BE2C (cell line): ENCODE measurements around the gene TCEAL7.

Source experiments
- DNase-seq: peaks from one replicate; pipeline ENCODE4 v3.0.0-alpha.2; 2020
- H3K27me3 ChIP-seq: fragments of 250-450 bp; sonication (Bioruptor Pico); 2 replicates; pipeline ENCODE4 v1.5.1; 2020; ENCODE audit warnings: mild to moderate bottlenecking
- H3K36me3 ChIP-seq: fragments of 250-450 bp; sonication (Bioruptor Pico); 2 replicates; pipeline ENCODE4 v1.5.1; 2020; ENCODE audit warnings: mild to moderate bottlenecking
- H3K4me1 ChIP-seq: fragments of 250-450 bp; sonication (Bioruptor Pico); 2 replicates; pipeline ENCODE4 v1.5.1; 2020
- H3K4me3 ChIP-seq: 2 replicates; pipeline ENCODE4 v1.5.1; 2011; ENCODE audit warnings: low read depth, low read length
- H3K9me3 ChIP-seq: fragments of 250-450 bp; sonication (Bioruptor Pico); 2 replicates; pipeline ENCODE4 v1.5.1; 2020
- TF ChIP-seq, protein P1 (sequence below): IDR thresholded peaks from 2 replicates; pipeline ENCODE4 v1.5.1; 2012; ENCODE audit warnings: mild to moderate bottlenecking, low read depth, low read length

Gene TCEAL7

DNA sequence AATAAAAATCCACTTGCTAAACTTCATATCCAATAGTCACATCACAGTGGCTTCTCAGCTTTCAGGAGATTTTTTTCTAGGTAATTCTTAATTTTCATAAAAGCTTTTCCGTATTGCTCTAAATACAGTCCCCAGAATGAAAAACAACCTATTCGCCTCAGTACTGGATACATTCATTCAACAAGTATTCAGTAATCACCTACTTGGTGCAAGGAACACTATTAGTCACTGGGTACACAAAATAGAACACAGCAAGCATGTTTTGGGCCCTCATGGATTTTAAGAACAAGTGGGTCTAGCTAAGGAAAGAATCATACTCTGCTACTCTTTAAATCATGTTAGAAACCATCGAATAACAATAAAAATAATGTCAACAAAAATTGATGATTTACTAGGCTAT lies 43.5 kb downstream of the TCEAL7 start:
- no peak overlapping the region for H3K4me3 ChIP-seq
- H3K36me3 ChIP-seq: peaks cover 3% of the 10 kb centered on the region; the same call in 1 of the 2 replicates
- H3K27me3 ChIP-seq: no peaks in the 10 kb centered on the region
- TF ChIP-seq, protein P1, sequence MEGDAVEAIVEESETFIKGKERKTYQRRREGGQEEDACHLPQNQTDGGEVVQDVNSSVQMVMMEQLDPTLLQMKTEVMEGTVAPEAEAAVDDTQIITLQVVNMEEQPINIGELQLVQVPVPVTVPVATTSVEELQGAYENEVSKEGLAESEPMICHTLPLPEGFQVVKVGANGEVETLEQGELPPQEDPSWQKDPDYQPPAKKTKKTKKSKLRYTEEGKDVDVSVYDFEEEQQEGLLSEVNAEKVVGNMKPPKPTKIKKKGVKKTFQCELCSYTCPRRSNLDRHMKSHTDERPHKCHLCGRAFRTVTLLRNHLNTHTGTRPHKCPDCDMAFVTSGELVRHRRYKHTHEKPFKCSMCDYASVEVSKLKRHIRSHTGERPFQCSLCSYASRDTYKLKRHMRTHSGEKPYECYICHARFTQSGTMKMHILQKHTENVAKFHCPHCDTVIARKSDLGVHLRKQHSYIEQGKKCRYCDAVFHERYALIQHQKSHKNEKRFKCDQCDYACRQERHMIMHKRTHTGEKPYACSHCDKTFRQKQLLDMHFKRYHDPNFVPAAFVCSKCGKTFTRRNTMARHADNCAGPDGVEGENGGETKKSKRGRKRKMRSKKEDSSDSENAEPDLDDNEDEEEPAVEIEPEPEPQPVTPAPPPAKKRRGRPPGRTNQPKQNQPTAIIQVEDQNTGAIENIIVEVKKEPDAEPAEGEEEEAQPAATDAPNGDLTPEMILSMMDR: no peak
- DNase-seq: no peak
- H3K4me1 ChIP-seq: no peaks in the 10 kb centered on the region
- H3K9me3 ChIP-seq: no peaks in the 10 kb centered on the region

DNA sequence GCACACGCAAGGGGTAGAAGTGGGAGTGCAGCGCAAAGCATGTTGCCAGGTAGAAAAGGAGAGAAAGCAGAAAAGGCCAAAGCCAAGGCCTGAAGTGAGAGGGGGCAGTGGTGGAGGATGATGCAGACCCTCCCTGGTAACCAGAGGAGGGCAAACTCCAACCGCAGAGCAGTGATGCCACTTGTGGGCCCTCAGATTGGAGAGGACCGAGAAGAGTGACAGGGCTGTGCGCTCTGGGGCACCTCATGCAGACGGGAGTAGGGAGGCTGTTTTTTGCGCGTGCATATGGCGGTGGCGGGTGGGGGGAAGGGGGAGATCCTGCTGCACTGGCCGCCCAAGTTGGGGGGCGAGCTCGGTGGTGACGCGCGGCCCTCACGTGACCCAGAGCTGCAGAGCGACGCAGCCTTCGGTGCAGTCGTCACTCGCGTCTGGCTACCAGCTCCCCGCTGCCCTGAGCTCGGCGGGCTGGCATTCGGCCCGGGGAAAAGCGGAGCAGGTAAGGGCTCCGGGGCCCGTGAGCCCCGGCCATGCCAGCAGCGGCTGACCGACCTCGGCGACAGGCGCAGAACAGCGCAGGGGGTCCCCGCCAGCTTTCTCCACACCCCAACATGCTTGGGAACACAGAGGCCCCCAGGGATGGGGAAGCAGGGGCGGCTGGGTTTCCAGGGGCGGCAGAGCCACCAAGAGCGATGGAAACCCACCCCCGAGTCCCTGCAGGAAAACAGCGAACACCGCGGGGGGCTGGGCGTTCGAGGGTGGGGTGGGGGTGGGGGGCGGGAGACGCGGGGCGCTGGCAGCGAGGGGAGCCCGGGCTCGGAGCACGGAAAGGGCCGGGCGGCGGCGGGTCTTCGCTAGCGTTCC lies 46.3 kb downstream of the TCEAL7 start, which contains the start of gene BEX3:
BEX3 (plus strand) TSS at position 421 of the 861 bp plus-strand sequence. CDS start 984 bp downstream, outside the sequence.
- peak within 1 kb of the TSS; percentile 70 for H3K4me3 ChIP-seq
- no peaks in the 10 kb centered on the region for H3K27me3 ChIP-seq
- TF ChIP-seq, protein P1: no peak
- DNase-seq: peak; percentile 76
- H3K36me3 ChIP-seq: peaks cover 3% of the 10 kb centered on the region; the same call in 1 of the 2 replicates
- H3K4me1 ChIP-seq: no peaks in the 10 kb centered on the region
- no peaks in the 10 kb centered on the region for H3K9me3 ChIP-seq

DNA sequence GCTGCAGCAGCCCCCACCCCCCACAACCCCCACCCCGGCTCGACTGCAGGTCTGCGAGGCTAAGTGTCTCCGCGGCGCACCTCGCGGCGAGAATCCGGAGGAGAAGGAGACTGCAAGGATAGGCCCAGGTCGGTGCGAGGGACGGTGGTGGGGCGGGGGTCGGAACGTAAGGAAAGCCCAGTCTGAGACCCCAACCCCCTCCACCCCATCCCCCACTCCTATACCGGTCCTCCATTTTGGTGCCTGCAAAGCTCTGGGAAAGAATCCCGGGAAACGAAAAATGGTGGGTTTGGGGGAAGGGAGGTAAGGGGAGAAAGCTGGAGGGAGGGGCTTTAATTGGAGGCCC lies 46.9 kb downstream of the TCEAL7 start:
- DNase-seq: peak; percentile 19
- Histone ChIP-seq H3K4me3 (peak overlapping the region; percentile 70), H3K9me3 (no peaks in the 10 kb centered on the region), H3K27me3 (no peaks in the 10 kb centered on the region), H3K36me3 (peaks cover 3% of the 10 kb centered on the region; the same call in 1 of the 2 replicates), H3K4me1 (no peaks in the 10 kb centered on the region)
- TF ChIP-seq, protein P1: no peak

DNA sequence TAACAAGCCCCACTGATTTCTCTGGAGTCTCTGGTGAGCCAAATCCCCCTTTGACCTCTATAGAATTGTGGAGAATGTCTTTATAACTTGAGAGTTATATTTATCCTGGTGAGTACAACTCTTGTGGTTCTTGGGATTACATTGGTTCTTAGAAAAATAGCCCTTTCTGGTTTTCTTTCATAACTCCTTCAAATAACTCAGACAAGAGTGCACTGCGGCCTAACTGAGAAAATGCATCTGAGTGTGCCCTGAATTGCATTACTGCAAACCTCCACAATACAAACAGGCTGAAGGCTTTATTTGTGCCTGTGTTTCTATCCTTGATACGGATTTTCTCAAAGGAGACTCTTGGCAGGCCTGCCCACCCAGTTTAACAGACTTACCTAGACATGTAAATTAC lies 49.0 kb downstream of the TCEAL7 start:
- H3K9me3 ChIP-seq: no peaks in the 10 kb centered on the region
- no peak for DNase-seq
- H3K4me3 ChIP-seq: no peak overlapping the region
- TF ChIP-seq, protein P1: no peak
- peaks cover 3% of the 10 kb centered on the region; the same call in 1 of the 2 replicates for H3K36me3 ChIP-seq
- no peaks in the 10 kb centered on the region for H3K4me1 ChIP-seq
- H3K27me3 ChIP-seq: no peaks in the 10 kb centered on the region
